ENCODE measurements around the gene PTH2R.
"Not testable (repeated sequence)": the region's sequence is repeated elsewhere in the genome, so short reads cannot be mapped to it uniquely, and the experiment has no call there.

Gene PTH2R

GRCh38 chr2:208491641-208492040, 85.0 kb downstream of the PTH2R start:
- ChIA-PET CTCF (no interaction called here), POLR2A (ENCODE audit: low non-redundant PET) (no interaction called here)
- DNase-seq (ENCODE audit: low spot score): no peak
- TF ChIP-seq, protein P1, sequence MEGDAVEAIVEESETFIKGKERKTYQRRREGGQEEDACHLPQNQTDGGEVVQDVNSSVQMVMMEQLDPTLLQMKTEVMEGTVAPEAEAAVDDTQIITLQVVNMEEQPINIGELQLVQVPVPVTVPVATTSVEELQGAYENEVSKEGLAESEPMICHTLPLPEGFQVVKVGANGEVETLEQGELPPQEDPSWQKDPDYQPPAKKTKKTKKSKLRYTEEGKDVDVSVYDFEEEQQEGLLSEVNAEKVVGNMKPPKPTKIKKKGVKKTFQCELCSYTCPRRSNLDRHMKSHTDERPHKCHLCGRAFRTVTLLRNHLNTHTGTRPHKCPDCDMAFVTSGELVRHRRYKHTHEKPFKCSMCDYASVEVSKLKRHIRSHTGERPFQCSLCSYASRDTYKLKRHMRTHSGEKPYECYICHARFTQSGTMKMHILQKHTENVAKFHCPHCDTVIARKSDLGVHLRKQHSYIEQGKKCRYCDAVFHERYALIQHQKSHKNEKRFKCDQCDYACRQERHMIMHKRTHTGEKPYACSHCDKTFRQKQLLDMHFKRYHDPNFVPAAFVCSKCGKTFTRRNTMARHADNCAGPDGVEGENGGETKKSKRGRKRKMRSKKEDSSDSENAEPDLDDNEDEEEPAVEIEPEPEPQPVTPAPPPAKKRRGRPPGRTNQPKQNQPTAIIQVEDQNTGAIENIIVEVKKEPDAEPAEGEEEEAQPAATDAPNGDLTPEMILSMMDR (conservative IDR thresholded peaks at IDR 0.05; ENCODE audit: low read depth): no peak
- no peak overlapping the region for H3K27ac ChIP-seq

DNA sequence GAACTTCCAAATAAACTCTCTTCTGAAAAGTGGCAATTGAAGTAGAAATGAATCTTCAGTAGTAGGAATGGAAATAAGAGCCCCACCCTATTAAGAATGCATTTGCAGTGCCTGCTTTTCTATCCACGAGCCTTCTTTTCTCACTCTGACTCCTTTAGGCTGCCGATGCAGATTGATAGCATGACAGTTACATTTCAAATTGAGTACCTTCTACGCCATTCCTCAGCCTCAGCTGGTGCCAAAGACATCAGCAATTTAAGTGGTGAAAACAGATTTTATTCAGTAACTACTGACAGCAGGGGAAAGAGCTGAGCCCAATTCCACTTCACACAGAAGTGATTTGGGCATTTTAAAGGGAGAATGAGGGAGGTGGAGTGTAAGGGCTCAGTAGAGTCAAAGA, 85.5 kb downstream of the PTH2R start:
- no peak for DNase-seq (ENCODE audit: low spot score)
- CTCF ChIA-PET: no interaction called here
- POLR2A ChIA-PET (ENCODE audit: low non-redundant PET): no interaction called here
- TF ChIP-seq, protein P1 (conservative IDR thresholded peaks at IDR 0.05; ENCODE audit: low read depth): no peak
- H3K27ac ChIP-seq: no peak overlapping the region

DNA sequence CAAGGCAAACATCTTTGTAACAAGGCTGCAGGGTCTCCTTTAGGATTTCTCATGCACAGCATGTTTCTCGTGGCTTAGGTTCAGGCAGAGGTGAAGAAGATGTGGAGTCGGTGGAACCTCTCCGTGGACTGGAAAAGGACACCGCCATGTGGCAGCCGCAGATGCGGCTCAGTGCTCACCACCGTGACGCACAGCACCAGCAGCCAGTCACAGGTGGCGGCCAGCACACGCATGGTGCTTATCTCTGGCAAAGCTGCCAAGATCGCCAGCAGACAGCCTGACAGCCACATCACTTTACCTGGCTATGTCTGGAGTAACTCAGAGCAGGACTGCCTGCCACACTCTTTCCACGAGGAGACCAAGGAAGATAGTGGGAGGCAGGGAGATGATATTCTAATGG, 86.6 kb downstream of the PTH2R start:
- POLR2A ChIA-PET (ENCODE audit: low non-redundant PET): no interaction called here

GRCh38 chr2:208496129-208496528, 89.5 kb downstream of the PTH2R start:
- DNase-seq (ENCODE audit: low spot score): no peak
- TF ChIP-seq, protein P1 (conservative IDR thresholded peaks at IDR 0.05; ENCODE audit: low read depth): no peak
- ChIA-PET CTCF (interaction anchor here (0.6 kb wide), 1 partner anchor 538 kb away, joined by 3 read pairs; no protein-coding TSS in a partner anchor), POLR2A (ENCODE audit: low non-redundant PET) (no interaction called here)
- H3K27ac ChIP-seq: no peak overlapping the region

More for the DNA sequence above, 86.6 kb downstream of the PTH2R start:
- CTCF ChIA-PET: no interaction called here
- TF ChIP-seq, protein P1 (conservative IDR thresholded peaks at IDR 0.05; ENCODE audit: low read depth): no peak
- H3K27ac ChIP-seq: no peak overlapping the region
- DNase-seq (ENCODE audit: low spot score): no peak

DNA sequence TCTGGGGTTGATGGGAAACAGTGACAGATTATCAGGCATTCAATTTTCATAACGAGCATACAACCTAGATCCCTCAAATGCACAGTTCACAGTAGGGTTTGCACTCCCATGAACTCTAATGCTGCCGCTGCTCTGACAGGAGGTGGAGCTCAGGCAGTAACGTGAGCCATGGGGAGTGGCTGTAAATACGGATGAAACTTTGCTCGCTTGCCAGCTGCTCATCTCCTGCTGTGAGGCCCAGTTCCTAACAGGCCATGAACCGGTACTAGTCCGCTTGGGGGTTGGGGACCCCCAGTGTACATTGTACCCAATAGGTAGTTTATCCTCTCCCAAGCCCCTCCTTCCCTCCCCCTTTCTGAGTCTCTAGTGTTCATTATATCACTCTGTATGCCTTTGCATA, 94.6 kb downstream of the PTH2R start:
- no peak for DNase-seq (ENCODE audit: low spot score)
- H3K27ac ChIP-seq: no peak overlapping the region
- ChIA-PET CTCF (no interaction called here), POLR2A (ENCODE audit: low non-redundant PET) (no interaction called here)
- TF ChIP-seq, protein P1 (conservative IDR thresholded peaks at IDR 0.05; ENCODE audit: low read depth): no peak

- H3K27ac ChIP-seq: no peak overlapping the region
- ChIA-PET CTCF (no interaction called here), POLR2A (ENCODE audit: low non-redundant PET) (no interaction called here)
- TF ChIP-seq, protein P1 (conservative IDR thresholded peaks at IDR 0.05; ENCODE audit: low read depth): no peak
- DNase-seq (ENCODE audit: low spot score): no peak
These were observed 95.7 kb downstream of the PTH2R start for GRCh38 chr2:208502288-208502687.

DNA sequence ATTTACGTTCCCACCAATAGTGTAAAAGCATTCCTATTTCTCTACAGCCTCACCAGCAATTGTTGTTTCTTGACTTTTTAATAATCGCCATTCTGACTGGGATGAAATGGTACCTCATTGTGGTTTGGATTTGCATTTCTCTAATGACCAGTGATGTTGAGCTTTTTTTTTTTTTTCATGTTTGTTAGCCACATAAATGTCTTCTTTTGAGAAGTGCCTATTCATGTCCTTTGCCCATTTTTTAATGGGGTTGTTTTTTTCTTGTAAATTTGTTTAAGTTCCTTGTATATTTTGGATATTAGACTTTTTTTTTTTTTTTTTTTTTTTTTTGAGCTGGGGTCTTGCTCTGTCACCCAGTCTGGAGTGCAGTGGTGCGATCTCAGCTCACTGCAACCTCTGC, 98.8 kb downstream of the PTH2R start:
- H3K27ac ChIP-seq; CTCF ChIA-PET; DNase-seq (ENCODE audit: low spot score); POLR2A ChIA-PET (ENCODE audit: low non-redundant PET): not testable (repeated sequence)
